Neutrophil (primary cell): ENCODE data around the gene DPY30.
A peak's percentile ranks its signal among the peaks of the same experiment; 100 is the strongest.

Experiments
- H3K27ac ChIP-seq: fragments of 200-600 bp; sonication (generic); 2 replicates; pipeline ENCODE4 v1.5.1; 2016; ENCODE audit warnings: mild to moderate bottlenecking, moderate library complexity
- H3K27me3 ChIP-seq: fragments of 200-600 bp; sonication (generic); 2 replicates; pipeline ENCODE4 v1.6.0; 2016; ENCODE audit warnings: mild to moderate bottlenecking
- H3K36me3 ChIP-seq: fragments of 200-600 bp; sonication (generic); 2 replicates; pipeline ENCODE4 v1.5.1; 2017
- H3K4me1 ChIP-seq, 2 experiments: fragments of 200-600 bp in 1 of 2; sonication (generic) in 1 of 2; 1 replicate in 1 of 2; 2 replicates in 1 of 2; pipeline versions ENCODE4 v1.5.1 to v1.6.1; 2013 to 2016; ENCODE audit warnings: low read depth in 1 of 2, low read length in 1 of 2, mild to moderate bottlenecking in 1 of 2, moderate library complexity in 1 of 2; ENCODE audit not compliant: control insufficient read depth in 1 of 2, insufficient read depth in 1 of 2
- H3K4me3 ChIP-seq, 2 experiments: fragments of 200-600 bp in 1 of 2; sonication (generic) in 1 of 2; 1 replicate in 1 of 2; 2 replicates in 1 of 2; pipeline ENCODE4 v1.5.1; 2013 to 2016; ENCODE audit warnings: low read depth in 1 of 2, low read length in 1 of 2, mild to moderate bottlenecking in 1 of 2, moderate library complexity in 1 of 2
- H3K9me3 ChIP-seq: fragments of 200-600 bp; sonication (generic); 2 replicates; pipeline ENCODE4 v1.5.1; 2016
- TF ChIP-seq, protein P1 (sequence below): fragments of 200-600 bp; sonication (generic); IDR thresholded peaks from 2 replicates; pipeline ENCODE4 v1.5.1; 2016; ENCODE audit warnings: antibody characterized with exemption

Gene DPY30

DNA sequence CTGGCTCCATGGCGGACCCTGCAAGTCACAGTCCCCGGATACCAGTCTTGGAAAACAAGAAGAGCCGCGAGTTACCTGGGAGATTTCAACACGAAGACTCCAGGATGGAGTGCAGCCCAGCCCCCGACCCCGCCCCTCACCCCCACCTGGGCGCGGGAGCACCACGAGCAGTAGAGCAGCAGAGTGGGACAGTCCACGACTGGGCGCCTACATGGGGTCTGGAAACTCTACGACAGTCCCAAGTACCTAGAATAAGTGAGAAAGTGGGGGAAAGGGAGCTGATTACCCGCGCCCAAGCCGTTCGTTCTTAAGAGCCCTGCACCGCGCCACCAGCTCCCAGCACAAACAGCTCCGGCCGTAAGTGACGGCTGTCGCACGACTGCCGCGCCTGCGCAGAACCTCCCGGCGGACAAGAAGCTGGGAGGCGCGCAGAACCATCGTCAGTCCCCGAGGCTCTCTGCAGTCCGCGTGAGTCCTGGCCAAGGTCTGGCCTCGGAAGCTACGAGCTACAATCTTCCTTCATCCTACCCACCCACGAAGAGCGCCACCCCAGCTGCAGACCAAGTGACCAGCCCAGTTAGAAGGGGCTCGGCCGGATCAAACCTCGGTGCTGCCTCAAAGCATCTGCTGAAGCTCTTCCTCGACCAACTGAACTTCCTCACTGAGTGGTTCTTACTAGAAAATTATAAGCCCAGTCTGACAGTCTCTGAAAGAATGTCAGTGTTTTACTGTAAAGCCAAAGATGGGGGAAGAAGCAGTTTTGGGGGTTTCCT, at the start of gene DPY30:
Gene DPY30 (minus strand): TSS at position 359 of the 773 bp plus-strand sequence. CDS start 349 bp downstream, at position 10.
- Histone ChIP-seq H3K27me3 (no peaks in the 10 kb centered on the region), H3K4me1 (peaks cover 14 to 15% of the 10 kb centered on the region in 2 experiments), H3K27ac (peak within 1 kb of the TSS; percentile 86), H3K4me3 (peak within 1 kb of the TSS; percentile 82 to 85), H3K36me3 (no peaks in the 10 kb centered on the region), H3K9me3 (no peaks in the 10 kb centered on the region)
- TF ChIP-seq, protein P1, sequence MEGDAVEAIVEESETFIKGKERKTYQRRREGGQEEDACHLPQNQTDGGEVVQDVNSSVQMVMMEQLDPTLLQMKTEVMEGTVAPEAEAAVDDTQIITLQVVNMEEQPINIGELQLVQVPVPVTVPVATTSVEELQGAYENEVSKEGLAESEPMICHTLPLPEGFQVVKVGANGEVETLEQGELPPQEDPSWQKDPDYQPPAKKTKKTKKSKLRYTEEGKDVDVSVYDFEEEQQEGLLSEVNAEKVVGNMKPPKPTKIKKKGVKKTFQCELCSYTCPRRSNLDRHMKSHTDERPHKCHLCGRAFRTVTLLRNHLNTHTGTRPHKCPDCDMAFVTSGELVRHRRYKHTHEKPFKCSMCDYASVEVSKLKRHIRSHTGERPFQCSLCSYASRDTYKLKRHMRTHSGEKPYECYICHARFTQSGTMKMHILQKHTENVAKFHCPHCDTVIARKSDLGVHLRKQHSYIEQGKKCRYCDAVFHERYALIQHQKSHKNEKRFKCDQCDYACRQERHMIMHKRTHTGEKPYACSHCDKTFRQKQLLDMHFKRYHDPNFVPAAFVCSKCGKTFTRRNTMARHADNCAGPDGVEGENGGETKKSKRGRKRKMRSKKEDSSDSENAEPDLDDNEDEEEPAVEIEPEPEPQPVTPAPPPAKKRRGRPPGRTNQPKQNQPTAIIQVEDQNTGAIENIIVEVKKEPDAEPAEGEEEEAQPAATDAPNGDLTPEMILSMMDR: peak; percentile 30

DNA sequence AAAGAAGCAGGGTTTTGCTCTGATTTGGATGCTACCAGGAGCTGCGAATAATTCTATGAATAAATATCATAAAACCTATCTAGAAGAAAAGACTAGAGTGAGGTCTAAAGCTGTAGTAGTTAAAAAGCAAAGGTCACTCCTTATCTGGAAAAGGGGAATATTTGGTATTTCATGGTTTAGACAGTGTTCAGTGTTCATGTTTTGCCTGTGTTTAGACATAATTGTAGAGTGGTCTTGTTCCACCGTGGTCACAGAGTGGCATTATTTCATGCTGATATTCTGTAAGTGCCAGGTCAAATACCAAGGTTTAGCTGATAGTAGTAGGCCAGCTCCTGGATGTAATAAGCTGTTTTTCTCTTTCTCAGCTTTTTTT, 34.5 kb upstream of the DPY30 start:
- no peaks in the 10 kb centered on the region for H3K27me3 ChIP-seq
- TF ChIP-seq, protein P1: no peak
- peaks cover 6 to 7% of the 10 kb centered on the region in 2 experiments for H3K4me1 ChIP-seq
- no peaks in the 10 kb centered on the region for H3K9me3 ChIP-seq
- H3K36me3 ChIP-seq: peaks cover 18% of the 10 kb centered on the region
- H3K4me3 ChIP-seq: no peak overlapping the region
- no peak overlapping the region for H3K27ac ChIP-seq

DNA sequence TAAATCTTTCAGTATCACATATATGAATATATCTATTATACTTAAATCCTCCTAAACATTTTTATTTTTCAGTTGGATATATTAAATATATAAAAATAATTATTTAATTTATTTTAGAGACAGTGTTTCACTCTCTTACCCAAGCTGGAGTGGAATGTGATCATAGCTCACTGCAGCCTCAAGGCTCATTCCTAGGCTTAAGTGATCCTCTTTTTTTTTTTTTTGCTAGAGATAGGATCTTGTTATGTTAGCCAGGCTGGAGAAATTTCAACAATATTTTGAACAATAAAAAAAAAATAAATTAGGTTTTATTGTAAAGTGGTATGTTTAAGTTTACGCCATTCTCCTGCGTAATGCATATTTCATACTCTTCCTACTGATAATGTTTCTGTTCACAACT, 27.9 kb upstream of the DPY30 start:
- no peaks in the 10 kb centered on the region for H3K27me3 ChIP-seq
- H3K9me3 ChIP-seq: no peaks in the 10 kb centered on the region
- TF ChIP-seq, protein P1: no peak
- no peak overlapping the region for H3K27ac ChIP-seq
- peaks cover 30 to 34% of the 10 kb centered on the region in 2 experiments for H3K4me1 ChIP-seq
- H3K4me3 ChIP-seq: no peak overlapping the region
- peaks cover 14% of the 10 kb centered on the region for H3K36me3 ChIP-seq

DNA sequence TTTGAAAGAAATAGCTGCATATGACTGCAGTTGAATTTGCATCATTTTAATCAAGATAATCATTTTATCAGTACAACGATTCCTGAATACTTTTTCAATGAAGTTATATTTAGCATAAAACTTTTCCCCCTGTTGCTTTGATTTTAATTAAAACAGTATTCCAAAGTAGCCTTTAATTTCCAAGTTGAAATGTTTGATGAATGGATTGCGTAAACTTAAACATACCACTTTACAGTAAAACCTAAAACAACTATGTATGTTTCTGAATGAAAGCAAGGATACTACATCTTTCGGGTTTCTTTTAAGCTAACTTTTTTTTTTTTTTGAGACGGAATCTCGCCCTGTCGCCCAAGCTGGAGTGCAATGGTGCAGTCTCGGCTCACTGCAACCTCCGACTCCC, 25.1 kb upstream of the DPY30 start:
- Histone ChIP-seq H3K36me3 (peaks cover 9% of the 10 kb centered on the region), H3K27ac (peak overlapping the region; percentile 97), H3K27me3 (no peaks in the 10 kb centered on the region), H3K4me1 (peaks cover 32 to 39% of the 10 kb centered on the region in 2 experiments), H3K9me3 (no peaks in the 10 kb centered on the region), H3K4me3 (peak overlapping the region; percentile 94 to 99)
- TF ChIP-seq, protein P1: no peak

DNA sequence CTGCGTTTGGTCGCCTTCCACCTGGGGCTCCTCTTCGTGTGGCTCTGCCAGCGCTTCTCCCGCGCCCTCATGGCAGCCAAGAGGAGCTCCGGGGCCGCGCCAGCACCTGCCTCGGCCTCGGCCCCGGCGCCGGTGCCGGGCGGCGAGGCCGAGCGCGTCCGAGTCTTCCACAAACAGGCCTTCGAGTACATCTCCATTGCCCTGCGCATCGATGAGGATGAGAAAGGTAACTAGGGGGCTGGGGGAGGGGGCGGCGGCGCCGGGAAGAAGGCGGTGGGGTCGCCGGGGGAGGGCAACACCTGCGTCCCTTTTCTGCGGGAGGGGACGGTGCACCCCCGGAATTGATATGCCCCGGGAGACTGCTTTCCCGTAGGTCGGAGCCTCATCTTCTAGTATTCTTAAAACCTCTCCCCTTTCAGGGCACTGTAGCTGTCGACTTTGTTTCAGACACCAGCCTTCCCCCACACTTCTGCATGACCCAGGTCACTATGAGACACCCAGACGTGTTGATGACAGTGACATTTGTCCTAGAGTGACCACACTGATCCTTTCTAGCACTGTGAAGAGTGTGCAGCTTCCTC, 24.5 kb upstream of the DPY30 start:
- Histone ChIP-seq H3K36me3 (peaks cover 9% of the 10 kb centered on the region), H3K4me1 (peaks cover 27 to 33% of the 10 kb centered on the region in 2 experiments), H3K4me3 (peak overlapping the region; percentile 94 to 99), H3K9me3 (no peaks in the 10 kb centered on the region), H3K27ac (peak overlapping the region; percentile 97), H3K27me3 (no peaks in the 10 kb centered on the region)
- TF ChIP-seq, protein P1: no peak
